Measurements from ENCODE around the gene MORN1.

The MORN1 gene

DNA sequence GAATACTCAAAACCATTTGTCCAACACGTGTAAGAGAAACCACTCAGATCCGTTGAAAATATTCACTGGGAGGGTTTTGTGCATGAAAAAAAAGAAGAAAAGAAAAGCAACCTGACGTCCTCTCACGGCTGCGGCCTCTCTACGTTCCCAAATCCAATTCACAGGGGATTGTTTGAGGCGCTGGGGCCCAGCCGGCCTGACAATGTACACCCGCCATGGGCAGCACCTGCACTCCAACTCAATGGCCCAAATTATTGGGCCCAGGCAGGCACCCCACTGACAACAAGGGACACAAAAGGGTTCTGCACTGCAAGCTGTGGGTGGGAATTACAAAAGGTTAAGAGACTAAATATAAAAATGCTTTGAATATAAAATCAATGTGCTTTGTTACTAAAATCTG lies 41.5 kb downstream of the MORN1 start:
- DNase-seq = no peak

DNA sequence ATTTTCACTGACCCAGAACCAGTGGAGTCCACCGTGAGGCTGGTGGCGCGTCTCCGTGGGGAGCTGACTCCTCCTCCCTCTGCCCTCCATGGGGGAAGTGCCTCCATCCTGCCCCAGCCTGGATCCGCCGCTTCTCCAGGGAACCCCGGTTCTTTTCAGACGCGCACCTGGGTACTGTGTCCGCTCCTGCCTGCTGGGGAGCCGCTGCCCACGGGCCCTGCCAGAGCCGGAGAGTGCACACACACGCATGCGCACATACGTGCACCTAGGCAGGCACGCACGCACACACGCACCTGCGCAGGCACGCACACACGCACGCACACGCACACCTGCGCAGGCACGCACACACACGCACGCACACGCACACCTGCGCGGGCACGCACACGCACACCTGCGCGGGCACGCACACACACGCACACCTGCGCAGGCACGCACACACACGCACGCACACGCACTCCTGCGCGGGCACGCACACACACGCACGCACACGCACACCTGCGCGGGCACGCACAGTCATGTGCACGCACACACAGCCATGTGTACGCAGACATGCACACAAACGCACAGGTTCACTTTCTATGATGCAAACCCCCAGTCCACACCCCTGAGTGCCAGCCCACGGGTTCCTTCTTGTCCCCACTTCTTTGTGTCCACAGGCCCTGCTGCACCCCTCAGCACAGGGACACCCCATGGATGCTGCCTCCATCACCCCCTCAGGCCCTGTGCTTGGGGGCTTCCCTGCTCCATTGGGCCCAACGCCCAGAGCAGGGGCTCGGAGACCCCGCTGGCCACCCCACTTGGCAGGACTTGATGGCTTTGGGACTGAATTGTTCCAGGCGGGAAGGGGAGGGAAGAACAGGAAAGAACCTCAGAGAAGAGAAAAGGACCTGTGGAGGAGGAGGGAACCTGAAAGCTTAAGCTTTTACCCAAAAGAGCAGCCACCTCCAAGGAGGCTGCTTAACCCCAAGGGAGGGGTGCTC lies 42.7 kb downstream of the MORN1 start:
- no peak for DNase-seq

DNA sequence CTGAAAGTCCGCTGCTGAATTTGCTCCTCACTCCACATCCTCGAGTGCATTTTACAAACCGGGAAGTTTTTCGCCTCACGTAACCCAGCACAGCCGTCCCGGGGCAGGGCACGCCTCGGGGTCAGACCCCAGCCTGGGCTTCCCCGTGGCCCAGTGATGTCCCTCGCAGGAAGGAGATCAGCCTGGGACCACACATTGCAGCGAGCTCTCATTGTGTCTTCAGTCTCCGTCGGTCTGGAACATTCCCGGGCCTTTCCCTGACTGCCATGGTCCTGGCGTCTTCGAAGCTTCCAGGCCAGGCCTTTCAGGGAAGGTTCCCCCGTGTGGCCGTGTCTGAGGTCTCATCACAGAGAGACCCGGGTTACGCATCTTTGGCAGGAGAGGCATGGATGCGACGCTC lies 43.5 kb downstream of the MORN1 start:
- no peak for DNase-seq

- no peak for DNase-seq
Observed at GRCh38 chr1:2347409-2347785, 44.0 kb downstream of the MORN1 start.

DNA sequence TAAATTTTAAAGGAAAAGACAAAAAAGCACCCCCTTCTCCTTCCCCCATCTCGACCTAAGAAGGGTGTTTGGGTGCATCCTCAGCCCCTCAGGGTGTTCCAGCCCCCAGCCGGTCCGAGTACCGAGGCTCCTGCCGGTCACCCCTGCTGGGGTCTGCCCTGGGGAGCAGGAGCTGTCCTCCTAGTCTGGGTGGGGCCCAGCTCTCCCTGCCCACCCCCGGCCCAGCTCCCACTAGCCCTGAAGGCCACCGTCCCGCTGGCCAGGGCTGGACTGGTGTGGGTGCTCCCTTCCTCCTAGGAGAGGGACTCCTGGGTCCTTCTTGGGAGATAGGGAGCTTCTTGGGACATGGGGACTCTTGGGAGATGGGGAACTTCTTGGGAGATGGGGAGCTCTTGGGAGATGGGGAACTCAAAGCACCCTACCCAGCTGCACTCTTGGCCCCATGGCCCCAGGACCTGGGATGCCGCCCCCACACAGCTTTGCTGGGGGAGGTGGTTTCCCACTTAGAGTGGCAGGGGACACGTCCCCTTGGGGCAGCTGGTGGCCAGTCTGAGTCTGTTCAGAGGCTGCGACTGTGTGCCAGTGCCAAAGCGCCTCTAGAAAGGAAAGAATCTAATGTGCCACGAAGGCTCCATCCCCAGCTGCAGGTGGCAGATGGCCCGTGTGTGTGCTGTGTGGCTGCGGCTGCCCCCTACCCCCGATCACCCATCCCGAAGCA lies 44.5 kb downstream of the MORN1 start:
- DNase-seq = no peak

DNA sequence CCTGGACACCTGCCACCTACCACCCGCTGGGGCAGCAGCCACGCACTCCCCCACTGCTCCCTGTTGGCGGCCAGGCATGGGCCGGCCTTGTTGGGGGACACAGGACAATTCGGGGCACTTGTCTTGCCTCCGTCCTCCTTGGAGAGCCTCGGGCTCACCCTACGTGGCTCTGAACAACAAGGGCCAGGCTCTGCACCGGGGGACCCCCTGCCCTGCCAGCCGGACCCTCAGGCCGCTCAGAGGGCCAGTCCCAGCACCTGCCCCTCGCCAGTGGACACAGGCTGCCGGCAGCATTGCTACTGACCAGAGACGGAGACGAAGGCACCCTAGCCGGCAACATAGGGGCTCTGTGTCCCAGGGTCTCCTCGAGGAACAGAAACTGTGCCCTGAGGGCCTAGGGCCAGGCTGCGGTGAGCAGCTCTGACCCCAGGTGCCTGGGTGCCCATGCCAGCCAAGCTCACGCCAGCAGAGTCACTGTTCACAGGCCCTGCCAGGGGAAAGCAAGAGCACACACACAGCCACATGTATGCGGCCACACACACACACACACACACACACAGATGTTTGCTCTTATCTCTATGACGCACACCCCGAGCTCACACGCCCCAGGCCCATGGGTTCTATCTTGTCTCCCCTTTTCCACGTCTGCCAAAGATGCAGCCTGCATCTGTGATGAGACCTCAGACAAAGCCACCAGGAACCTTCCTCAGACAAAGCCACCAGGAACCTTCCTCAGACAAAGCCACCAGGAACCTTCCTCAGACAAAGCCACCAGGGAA lies 45.9 kb downstream of the MORN1 start:
- no peak for DNase-seq

- no peak for DNase-seq
Observed at GRCh38 chr1:2344744-2345296, 46.5 kb downstream of the MORN1 start.

DNA sequence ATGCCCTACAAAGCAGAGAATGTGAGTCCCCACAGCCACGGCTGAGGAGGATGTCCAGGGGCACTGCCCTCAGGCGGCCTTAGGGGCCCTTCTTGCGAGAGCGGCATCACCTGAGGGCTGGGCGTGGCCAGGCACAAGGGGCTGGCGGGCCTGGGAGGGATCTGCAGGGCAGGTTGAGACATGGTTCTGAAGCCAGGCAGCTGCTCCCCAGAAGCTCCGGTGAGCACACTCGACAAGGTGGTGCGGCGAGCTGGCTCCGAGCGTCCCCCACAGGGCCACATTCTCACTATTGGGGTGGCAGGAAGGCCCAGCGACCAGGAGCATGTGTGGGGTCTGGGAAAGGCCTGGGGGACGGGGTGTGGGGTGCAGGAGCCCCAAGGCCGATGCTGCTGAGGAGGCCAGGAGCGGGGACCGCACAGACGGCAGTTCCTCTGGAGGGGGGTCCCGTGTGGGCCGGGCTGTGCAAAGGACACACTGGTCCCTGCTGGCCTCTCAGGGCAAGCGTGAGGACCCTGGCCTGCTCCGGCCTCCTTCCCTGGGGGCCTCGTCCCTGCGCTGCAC lies 47.2 kb downstream of the MORN1 start:
- no peak for DNase-seq

DNA sequence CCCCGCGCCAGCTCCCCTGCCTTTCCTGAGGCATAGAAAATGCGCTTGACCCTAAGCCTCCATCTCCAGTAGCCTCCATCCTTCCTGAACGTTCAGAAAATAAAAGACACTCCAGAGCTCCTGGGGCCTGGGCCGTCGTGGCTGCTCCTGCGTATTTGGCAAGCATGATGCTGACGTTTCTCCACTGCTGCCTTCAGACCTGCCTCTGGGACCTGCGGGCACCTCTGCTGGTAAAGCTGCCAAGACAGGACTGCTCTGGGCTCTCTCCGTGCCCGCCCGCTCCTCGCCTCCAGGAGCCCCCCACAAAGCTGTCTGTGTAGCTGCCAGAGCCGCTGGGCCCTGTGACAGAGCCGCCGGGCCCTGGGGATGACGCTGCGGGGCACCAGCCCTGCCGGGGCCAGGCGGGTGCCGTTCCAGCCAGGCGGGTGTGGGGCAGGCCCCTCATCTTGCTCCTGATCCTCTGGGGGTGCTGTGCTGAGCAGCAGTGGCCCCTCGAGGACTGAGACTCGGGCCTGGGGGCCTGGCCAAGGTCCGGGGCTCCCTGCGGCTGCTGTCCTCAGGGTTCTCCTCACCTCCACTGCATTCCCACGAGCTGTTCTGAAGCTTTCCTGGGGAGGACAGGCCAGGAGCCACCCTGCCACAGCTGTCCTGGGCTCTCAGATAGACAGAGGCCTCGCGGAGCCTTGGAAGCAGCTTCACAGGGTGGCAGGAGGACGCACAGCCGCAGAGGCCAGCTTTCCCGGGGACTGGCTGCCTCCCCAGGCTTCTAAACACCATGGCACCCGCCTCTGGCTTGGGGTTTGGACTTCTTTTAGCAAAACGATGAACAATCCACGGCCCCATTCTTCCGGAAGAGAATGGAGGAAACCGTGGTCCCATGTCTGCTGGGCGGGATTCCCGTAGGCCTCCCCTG lies 48.1 kb downstream of the MORN1 start:
- no peak for DNase-seq

GRCh38 chr1:2342384-2343022 lies 48.9 kb downstream of the MORN1 start:
- no peak for DNase-seq

GRCh38 chr1:2341706-2342383 lies 49.5 kb downstream of the MORN1 start:
- no peak for DNase-seq

DNA sequence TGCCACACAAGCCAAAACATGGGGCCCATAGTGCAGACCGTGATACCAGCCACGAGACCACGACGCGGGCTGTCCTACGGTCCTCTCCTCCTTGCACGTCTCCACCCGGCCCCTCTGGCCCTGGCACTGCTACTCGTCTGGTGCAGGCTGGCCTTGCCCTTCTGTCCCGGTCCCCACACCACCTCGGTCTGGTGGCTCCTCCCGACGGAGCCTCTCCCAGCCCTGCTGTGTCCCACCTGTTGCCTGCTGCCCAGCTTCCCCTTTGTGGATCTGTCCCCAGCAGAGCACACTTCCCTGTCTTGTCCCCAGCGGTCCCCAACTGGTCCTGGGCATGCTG lies 50.5 kb downstream of the MORN1 start:
- DNase-seq = no peak

- no peak for DNase-seq
Observed at GRCh38 chr1:2340086-2340917, 51.1 kb downstream of the MORN1 start.

DNA sequence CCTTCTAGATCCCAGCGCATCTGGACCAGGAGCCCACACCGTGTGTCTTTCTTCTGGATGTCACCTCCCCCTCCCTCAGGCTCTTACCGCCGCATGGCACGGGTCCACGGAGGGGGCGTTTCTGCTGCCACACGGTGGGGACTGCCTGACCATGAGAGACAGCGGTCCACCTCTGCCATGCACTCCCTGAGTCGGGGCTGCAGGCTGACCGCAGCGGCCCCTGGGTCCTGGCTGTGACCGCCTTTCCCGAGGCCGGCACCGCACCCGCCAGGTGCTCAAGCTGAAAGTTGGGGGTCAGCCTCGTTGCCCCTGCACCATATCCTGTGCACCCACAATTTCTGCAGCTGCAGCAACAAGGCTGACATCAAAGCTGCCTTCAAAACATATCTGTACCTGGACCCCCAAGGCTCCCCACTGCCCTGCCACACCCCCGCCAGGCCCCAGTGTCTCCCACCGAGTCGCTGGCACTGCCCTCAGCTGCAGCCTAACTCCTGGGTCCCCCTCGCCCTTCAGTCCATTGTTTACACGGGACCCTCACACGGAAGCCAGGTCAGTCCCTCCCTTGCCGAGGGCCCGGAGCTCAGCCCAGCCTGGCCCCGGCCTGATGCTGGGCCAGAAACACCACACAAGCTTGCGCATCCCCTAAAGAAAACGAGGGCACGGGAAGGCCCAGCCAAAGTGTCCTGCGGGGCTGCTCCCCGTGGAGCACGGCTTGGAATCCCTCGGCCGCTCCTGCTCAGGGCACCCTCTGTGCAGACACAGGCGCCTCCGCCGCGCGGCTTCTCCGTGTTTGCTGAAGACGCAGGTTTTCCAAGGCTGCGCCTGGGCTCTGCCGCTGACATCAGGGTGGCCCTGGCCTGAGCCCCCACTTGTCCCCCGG lies 51.9 kb downstream of the MORN1 start:
- no peak for DNase-seq

DNA sequence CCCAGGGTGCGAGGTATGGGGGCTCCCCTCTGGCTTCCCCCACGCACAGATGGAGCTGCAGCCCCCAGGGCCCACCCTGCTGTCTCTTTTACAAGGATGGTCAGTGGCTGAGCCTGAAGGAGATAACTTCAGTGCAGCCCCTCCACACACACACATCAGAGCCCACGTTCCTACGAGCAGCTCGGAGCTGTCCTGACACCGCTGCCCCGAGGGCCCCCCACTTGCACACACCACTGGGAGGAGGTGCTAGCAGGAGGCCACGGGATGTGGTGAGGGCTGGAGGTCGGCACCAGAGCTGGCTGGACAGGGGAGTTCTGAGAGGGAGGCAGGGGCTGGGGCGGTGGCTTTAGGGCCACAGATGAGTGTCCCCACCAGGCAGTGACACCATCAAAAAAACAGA lies 53.9 kb downstream of the MORN1 start:
- DNase-seq = no peak

DNA sequence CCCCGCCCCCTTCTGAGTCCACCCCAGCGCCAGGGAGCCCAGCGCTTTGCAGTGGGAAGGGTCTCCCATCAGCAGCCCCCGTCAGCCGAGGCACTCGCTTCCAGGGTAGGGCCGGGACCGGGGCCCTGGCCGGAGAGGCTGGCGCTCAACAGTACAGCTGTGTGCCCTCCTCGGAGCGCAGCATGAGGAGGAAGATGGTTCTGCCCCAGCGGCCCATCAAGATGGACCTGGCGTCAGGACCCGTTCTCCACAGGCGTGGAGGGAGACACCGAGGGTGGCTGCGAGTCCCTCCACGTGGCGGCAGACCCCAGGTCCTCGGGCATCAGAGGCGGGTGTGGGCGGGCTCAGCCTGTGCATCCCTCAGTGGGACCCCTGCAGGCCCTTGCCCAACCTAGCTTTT lies 54.3 kb downstream of the MORN1 start:
- no peak for DNase-seq

DNA sequence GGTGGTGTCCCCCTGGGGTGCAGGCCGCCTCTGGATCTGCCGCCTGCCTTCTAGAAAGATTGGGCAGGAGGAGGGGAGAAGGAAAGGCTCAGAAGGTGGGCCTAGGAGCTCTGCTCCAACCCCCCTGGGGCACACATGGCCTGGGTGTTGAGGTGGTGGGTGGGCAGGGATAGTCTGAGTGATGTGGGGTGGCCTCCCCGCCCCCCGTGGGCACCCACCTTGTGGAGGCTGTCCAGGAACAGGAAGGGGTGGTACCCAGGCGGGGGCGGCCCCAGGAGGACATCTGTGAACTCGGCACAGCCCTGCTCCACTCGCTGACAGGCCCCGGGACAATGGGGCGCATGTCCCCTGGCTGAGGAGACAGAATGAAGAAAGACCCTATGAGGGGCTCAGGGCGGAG lies 54.9 kb downstream of the MORN1 start:
- DNase-seq = no peak

DNA sequence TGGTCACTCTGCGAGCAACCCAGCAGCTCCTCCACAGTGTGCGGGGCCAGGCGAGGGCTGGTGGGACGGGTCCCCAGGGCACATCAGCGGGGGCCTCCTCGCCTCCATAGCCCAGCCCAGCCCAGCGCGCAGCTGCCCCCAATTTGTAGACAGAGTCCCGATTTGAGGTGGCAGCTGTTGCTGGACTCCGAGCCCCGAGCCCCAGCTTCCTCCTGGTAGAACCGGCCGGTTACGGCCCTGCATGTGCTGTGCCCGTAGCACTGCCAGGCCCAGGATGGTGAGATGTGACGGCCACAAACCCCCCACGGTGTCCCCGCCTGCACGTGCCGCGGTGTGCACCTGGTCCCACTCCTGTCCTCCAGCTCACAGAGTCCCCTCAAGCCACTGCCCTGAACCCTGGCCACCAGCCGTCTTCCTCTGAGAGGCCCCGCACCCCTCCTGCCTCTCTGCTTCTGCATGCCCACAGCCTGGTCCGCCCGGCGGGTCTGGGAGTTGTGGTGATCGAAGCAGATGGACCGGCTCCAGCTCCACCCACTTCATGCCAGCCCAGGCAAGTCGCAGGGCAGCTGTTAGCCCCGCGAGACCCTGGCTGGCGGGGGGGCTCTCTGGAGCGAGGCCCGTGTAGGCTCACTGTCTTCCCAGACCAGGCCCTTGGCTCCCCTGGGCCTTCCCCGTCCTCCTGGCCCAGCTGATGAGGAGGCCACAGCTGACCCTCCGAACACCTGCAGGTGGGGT lies 55.5 kb downstream of the MORN1 start:
- no peak for DNase-seq
